Mesenteric fat pad (tissue), 1 donor: ENCODE data around the gene ENC1. TPM values are rescaled to one million over a fixed set of nuclear protein-coding genes. Genes with fewer than 3 reads are reported as not detected.
"Not testable (repeated sequence)": the region's sequence is repeated elsewhere in the genome, so short reads cannot be mapped to it uniquely, and the experiment has no call there.

Source experiments
- DNase-seq: peaks from one replicate; pipeline ENCODE4 v3.0.0-alpha.2; 2020; ENCODE audit warnings: low spot score
- long read RNA-seq: library from polyadenylated mRNA; unstranded; transcript quantifications from one replicate; pipeline ENCODE4 v2.0.0, GENCODE V29; 2020
- total RNA-seq: library from RNA; stranded (reverse); fragmentation: NEBNext Ultra II Directional; extraction: Animal tissue kit (Norgen Biotek cat#: 25700); gene quantifications from one replicate; pipeline ENCODE4 v1.2.1, GENCODE V29; 2021
- donor health status: DM: yes; HTN: yes; CAD: no.

ENC1 gene
- 11.9 TPM for total RNA-seq
- long read RNA-seq, full-length matches to known transcripts: 28 of 33 reads
- long read RNA-seq, partial matches to known transcripts: 0 of 33 reads
- long read RNA-seq, other reads (novel, unspliced or antisense): 5 of 33 reads

DNA sequence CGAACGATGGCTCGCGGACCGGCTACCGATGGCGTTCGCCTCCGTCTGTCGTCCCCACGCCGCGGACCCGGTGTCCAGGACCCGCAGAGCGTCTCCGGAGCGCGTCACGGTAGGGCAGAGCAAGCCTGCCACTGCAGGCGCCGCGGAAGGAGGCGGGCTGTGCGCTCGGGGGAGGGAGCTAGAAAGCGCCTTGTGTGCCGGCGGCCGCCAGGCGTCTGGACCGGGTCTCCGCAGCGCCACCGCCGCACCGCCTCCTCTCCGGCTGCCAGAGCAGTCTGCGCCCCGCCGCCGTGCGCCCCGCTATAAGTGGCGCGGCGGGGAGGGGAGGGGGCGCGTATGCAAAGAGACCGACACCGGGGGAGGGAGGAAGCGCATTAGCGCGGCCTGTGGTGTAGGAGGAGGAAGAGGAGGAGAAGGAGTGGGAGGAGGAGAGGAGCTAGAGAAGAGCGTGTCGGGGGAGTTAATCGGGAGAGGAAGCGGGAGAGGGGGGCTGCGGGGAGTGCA is at the start of gene ENC1:
TSS of gene ENC1 (minus strand) at position 279 of the 504 bp plus-strand sequence. CDS start 4,243 bp downstream, outside the sequence.
- peak; percentile 95 for DNase-seq

GRCh38 chr5:74686962-74687751 is 46.6 kb upstream of the ENC1 start:
- DNase-seq: no peak

DNA sequence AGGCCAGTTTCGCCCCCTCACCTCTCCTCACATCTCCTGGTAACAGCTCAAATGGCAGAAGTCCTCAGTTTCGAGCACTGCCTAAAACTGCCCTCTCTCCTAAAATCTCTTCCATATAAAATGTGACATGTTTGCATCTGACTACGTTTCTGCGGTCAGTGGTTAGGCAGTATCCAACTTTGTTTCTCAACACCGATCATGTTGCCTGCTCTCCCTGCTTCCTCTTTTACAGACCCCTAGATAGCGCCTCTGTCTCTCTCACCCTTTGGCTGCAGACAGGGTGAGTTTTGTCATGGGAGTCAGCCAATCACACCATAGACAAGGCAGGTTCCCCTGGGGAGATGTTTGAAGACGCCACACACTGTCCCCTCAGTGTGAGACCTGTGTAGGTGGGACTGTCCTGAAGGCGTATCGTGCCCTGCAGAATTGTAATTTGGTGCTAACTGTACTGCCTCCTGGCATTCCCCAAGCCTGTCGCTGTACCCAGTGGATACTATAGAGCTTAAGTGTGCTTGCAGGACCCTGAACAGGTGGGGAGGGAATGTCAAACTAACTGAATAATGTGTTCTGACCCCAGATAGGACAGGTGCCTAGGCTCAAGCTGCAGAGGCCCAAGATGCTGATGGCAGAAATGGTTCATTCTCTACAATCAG is 45.6 kb upstream of the ENC1 start:
- DNase-seq: no peak

- peak; percentile 98 for DNase-seq
These were observed 44.6 kb upstream of the ENC1 start, which contains the start of gene HEXB for GRCh38 chr5:74684900-74685851. Gene HEXB (plus strand): TSS chr5:74685233. CDS start chr5:74685261, 28 bp downstream.

DNA sequence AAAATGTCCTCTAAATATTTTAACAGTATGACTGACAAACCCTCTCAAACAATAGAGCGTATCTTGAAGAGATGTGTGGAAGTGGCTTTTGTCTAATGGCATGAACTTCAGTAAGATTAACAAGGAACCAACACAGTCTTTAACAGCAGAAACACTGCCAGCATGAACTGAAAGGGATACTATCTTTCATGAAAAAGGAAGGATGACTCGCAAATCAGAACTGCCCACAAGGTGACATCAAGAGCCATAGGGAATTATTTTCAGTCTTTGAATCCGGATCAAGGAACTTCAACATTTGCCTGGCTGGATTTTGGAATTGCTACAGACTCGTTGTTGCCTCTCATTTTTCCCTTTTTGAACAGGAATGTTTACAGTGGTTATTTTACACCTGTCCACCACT is 39.4 kb upstream of the ENC1 start:
- no peak for DNase-seq

- not testable (repeated sequence) for DNase-seq
These were observed 38.8 kb upstream of the ENC1 start for GRCh38 chr5:74679300-74679699.

- DNase-seq: not testable (repeated sequence)
These were observed 37.6 kb upstream of the ENC1 start for GRCh38 chr5:74678123-74678522.

DNA sequence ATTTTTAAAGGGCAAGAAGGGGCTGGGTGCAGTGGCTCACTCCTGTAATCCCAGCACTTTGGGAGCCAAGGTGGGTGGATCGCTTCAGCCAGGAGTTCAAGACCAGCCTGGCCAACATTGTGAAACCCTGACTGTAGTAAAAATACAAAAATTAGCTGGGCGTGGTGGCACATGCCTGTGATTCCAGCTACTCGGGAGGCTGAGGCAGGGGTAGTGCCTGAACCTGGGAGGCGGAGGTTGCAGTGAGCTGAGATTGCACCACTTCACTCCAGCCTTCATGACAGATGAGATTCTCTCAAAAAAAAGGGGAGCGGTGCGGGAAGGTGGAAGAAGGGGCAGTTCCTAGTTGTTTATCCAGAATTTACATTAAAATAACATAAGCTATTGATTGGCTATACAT is 35.9 kb upstream of the ENC1 start:
- not testable (repeated sequence) for DNase-seq

GRCh38 chr5:74673011-74673790 is 32.7 kb upstream of the ENC1 start:
- DNase-seq: no peak

- no peak for DNase-seq
These were observed 31.8 kb upstream of the ENC1 start for GRCh38 chr5:74672215-74672877.

GRCh38 chr5:74670396-74671038 is 30.0 kb upstream of the ENC1 start:
- DNase-seq: no peak

DNA sequence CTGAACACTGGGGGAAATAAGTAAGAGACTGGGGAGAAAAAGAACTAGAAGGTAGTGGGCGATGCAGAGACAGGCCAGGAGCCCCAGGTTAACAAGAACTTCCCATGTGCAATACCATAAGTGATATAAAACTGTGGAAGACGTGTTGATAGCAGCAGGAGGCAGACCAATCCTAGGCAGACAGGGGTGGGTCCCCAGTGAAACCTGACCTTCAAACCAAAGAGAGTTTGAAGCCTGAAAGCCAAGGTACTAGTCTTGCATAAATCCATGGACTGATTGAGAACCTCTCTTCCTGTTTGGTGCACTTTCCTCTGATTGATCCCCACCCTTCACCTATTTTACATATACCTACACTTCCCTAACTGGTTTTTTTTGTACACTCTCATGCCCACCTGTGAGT is 29.3 kb upstream of the ENC1 start:
- DNase-seq: no peak

GRCh38 chr5:74667396-74667795 is 26.9 kb upstream of the ENC1 start:
- DNase-seq: no peak

GRCh38 chr5:74665816-74666215 is 25.3 kb upstream of the ENC1 start:
- DNase-seq: no peak

- DNase-seq: no peak
These were observed 24.7 kb upstream of the ENC1 start for GRCh38 chr5:74665273-74665672.

GRCh38 chr5:74664551-74664950 is 24.0 kb upstream of the ENC1 start:
- no peak for DNase-seq

- no peak for DNase-seq
These were observed 20.3 kb upstream of the ENC1 start for GRCh38 chr5:74660873-74661272.

DNA sequence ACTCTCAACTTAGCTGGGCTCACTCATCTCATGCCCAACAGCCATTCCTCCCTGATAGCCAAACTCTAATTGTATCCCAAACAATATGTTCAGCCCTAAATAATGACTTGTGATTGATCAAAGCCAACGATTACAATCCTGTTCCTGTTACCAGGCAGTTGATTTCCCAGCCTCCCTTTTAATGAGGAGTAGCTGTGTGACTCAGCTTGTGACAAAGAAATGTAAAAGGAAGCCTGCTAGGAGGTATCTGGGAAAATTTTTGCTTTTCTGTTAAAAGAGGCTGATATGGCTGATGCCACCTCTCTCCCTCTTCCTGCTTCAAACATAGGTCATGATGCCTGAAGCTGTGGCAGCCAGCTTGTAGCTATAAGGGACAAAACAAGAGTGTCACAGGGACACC is 19.6 kb upstream of the ENC1 start:
- DNase-seq: no peak

GRCh38 chr5:74659172-74659571 is 18.6 kb upstream of the ENC1 start:
- no peak for DNase-seq
